NCI-H2196 treated with DMSO at 0.1 percent for 48 hours (cell line): ENCODE results near the gene ZSWIM7.

Experiments used
- DNase-seq: peaks from one replicate; lab custom pipeline; 2025; ENCODE audit not compliant: unreplicated experiment; lab: John Stamatoyannopoulos, UW

The ZSWIM7 gene

DNA sequence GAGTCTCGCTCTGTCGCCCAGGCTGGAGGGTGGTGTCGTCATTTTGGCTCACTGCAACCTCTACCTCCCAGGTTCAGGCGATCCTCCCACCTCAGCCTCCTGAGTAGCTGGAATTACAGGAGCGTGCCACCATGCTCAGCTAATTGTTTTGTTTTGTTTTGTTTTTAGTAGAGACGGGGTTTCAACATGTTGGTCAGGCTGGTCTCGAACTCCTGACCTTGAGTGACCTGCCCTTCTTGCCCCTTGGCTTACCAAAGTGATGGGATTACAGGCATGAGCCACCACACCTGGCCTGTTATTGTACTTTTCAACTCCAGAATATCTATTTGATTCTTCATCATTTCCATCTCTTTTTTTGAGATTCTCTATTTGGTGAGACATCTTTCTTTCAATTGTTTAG, 63.6 kb downstream of the ZSWIM7 start:
- DNase-seq, result no peak

DNA sequence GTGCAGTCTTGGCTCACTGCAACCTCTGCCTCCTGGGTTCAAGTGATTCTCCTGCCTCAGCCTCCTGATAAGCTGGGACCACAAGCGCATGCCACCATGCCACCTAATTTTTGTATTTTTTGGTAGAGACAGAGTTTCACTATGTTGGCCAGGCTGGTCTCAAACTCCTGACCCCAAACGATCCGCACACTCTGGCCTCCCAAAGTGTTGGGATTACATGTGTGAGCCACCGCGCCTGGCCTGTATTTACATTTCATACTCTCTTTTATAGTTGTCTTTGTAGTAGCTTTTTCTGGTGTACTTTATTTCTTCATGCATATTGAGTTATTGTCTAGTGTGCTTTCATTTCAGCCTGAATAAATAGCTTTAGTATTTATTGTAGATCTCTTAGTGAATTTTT, 64.6 kb downstream of the ZSWIM7 start:
- DNase-seq, result no peak

DNA sequence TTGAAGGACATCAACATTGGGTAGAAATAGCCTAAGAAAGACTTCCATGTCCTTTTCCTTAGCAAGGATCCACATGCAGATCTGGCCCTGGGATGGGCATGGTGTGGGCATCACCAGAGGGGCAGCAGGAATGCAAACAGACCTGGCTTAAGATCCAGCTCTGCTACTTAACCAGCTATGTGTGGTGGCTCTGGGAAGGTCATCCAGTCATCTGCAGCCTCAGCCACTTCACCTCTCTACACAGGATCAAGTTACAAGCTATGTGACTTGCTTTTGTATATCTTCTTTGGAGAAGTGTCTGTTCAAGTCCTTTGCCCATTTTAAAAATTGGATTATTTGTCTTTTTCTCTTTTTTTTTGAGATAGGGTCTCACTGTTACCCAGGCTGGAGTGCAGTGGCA, 68.1 kb downstream of the ZSWIM7 start:
- DNase-seq, result no peak

DNA sequence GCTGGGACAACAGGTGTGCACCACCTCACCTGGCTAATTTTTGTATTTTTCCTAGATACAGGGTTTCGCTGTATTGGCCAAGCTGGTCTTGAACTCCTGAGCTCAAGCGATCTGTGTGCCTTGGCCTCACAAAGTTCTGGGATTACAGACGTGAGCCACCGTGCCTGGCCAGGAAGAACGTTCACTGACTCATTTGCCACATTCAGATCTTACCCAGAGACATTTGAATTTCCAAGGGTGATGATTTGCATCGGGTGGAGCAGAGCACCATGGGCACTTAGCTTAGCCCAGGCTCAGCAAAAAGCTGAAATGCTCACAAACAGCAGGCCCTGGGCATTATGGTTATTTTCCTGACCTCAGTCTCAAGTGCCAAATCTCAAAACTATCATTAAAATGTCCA, 69.1 kb downstream of the ZSWIM7 start:
- DNase-seq, result no peak

DNA sequence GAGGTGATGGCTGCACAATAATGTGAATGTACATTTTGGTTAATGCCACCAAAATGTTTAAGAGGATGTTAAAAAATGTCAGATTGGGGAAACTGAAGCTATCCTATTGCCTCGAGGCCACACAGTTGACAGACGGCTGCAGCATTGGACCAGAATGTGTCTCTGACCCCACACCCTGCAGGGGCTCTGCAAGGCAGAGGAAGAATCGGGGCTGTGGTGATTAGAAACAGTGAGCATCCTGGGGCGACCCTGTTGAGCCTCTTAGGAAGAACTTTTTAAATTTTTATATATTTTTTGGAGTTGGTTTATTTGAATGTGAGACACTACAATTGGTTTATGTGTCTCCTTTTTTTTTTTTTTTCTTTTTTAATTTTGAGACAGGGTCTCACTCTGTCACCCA, 69.6 kb downstream of the ZSWIM7 start:
- no peak for DNase-seq

DNA sequence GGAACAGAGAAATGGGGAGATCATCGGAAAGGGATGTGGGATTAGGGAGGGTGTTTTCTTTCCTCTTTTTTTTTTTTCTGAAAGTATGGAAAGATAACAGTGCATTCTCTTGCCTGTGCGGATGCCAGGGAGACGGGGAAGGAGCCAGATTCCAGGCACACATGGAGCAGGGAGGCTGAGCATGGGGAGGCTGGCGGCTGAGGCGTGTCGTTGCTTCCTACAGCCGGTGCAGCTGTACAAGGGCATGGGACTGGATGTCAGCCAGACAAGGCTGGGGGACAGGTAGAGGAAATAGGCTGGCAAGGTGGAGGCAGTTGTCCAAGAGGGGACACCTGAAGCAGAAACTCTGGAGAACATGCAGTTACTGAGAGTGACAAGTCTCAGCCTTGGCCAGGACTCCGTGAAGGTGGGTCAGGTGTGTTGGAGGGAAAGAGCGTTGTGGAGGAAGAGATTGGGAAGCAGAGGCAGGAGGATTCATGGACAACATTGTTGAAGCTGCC, 71.2 kb downstream of the ZSWIM7 start:
- no peak for DNase-seq
